LNCaP clone FGC (cell line): ENCODE data around the gene TMEM63C.

Experiments used
- DNase-seq: peaks from one replicate; pipeline ENCODE4 v3.0.0-alpha.2; 2011; ENCODE audit warnings: low read depth
- H3K4me3 ChIP-seq: 2 replicates; pipeline ENCODE4 v1.5.1; 2011; ENCODE audit warnings: mild to moderate bottlenecking, low read depth, low read length, control low read depth
- CTCF ChIP-seq: IDR thresholded peaks from 2 replicates; pipeline ENCODE4 v1.5.1; 2012; ENCODE audit warnings: mild to moderate bottlenecking; ENCODE audit not compliant: control insufficient read depth, insufficient read depth; ENCODE audit errors: extremely low read depth

TMEM63C gene

GRCh38 chr14:77185093-77185465, 3.5 kb downstream of the TMEM63C start:
- no peak overlapping the region for H3K4me3 ChIP-seq
- no peak for TF ChIP-seq CTCF
- no peak for DNase-seq

- H3K4me3 ChIP-seq = no peak overlapping the region
- no peak for DNase-seq
- TF ChIP-seq CTCF = no peak
Measured at GRCh38 chr14:77186911-77187648, 5.5 kb downstream of the TMEM63C start.

GRCh38 chr14:77187649-77188012, 6.0 kb downstream of the TMEM63C start:
- TF ChIP-seq CTCF = no peak
- no peak for DNase-seq
- no peak overlapping the region for H3K4me3 ChIP-seq

GRCh38 chr14:77189479-77189878, 7.9 kb downstream of the TMEM63C start:
- DNase-seq = no peak
- no peak overlapping the region for H3K4me3 ChIP-seq
- no peak for TF ChIP-seq CTCF

- H3K4me3 ChIP-seq = no peak overlapping the region
- no peak for DNase-seq
- TF ChIP-seq CTCF = no peak
Measured at GRCh38 chr14:77190977-77191376, 9.4 kb downstream of the TMEM63C start.

- no peak for DNase-seq
- no peak for TF ChIP-seq CTCF
- no peak overlapping the region for H3K4me3 ChIP-seq
Measured at GRCh38 chr14:77194706-77195105, 13.1 kb downstream of the TMEM63C start.

- no peak for TF ChIP-seq CTCF
- H3K4me3 ChIP-seq = no peak overlapping the region
- DNase-seq = no peak
Measured at GRCh38 chr14:77195766-77196165, 14.2 kb downstream of the TMEM63C start.
